ENCODE measurements around the gene SCT.

SCT gene

DNA sequence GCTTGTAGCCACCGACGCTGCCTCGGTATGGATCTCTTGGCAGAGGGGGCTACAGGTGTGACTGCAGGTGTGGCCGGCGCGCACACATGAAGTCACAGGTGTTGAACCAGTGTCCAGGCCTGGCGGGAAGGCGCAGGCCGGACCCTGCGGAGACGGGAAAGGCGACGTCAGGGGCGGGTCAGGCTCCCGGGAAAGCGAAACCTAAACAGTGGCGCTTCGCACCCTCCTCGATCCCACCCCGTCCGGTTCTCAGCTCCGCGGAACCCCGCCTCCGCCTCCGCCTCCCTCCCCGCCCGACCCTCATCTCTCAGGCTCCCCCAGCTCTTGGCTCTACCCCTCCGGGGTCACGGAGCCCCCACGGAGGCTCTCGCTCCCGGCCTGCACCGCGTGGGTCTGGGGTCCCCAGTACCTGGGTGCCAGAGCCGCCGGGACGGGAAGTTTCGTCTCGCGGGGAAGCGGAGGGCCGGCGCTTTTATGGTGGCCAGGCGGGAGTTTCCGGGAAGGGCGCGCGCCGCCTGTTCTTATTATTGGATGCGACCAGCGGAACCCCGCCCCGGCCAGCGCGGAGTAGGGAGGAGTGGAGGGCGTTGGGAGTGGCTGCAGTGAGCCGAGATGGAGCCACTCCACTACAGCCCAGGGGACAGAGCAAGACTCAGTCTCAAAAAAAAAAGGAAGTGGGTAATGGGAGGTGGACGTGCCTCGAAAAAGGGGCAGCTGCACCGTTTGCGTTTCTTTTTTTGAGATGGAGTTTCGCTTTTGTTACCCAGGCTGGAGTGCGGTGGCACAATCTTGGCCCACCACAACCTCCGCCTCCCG, 11.3 kb downstream of the SCT start, which contains the start of gene IRF7:
TSS of gene IRF7 (minus strand) at position 447 of the 816 bp plus-strand sequence. CDS start 586 bp downstream, outside the sequence.
- peak within 1 kb of the TSS; percentile 78 for H3K27ac ChIP-seq
- TF ChIP-seq, protein P1, sequence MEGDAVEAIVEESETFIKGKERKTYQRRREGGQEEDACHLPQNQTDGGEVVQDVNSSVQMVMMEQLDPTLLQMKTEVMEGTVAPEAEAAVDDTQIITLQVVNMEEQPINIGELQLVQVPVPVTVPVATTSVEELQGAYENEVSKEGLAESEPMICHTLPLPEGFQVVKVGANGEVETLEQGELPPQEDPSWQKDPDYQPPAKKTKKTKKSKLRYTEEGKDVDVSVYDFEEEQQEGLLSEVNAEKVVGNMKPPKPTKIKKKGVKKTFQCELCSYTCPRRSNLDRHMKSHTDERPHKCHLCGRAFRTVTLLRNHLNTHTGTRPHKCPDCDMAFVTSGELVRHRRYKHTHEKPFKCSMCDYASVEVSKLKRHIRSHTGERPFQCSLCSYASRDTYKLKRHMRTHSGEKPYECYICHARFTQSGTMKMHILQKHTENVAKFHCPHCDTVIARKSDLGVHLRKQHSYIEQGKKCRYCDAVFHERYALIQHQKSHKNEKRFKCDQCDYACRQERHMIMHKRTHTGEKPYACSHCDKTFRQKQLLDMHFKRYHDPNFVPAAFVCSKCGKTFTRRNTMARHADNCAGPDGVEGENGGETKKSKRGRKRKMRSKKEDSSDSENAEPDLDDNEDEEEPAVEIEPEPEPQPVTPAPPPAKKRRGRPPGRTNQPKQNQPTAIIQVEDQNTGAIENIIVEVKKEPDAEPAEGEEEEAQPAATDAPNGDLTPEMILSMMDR (conservative IDR thresholded peaks at IDR 0.05), result no peak
- TF ChIP-seq ZFX (IDR thresholded peaks at IDR 0.05), result no peak; the same call in 1 of the 2 replicates

DNA sequence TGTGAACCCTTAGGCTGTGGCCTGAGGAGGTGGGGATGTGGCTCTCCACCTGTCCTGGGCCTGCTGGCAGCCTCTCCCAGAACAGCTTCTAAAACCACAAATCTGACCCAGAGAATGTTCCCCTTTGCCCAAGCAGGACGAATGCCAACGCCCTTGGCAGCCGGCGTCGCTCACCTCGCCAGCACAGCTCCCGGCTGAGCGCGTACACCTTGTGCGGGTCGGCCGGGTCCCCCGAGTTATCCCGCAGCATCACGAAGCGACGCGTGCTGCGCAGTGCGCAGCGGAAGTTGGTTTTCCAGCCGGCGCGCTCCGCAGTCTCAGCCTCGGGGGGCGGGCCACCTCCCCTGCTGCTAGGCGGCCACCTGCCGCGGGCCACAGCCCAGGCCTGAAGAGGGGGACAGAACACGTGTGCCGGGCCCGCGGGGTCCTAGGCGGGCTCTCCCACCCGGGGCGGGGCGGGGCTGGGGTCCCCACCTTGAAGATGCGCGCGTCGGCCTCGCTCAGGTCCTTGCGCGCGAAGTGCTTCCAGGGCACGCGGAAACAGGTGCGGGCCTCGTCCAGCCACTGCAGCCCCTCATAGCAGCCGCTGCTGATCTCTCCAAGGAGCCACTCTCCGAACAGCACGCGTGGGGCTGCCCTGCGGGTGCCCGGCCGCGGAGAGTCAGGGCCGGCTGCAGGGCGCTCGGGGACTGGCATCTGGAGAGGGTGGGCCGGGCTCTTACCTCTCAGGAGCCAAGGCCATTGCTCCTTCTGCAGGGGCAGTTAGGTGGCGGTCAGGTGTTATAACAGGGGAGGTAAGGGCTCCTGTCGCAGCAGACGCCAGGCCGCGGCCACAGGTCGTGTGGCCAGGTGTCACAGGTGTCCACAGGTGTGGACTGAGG, 12.1 kb downstream of the SCT start:
- 0 out of 2 replicates have a peak, but pooled peaks have one; percentile 61 for TF ChIP-seq ZFX (IDR thresholded peaks at IDR 0.05)
- TF ChIP-seq, protein P1 (conservative IDR thresholded peaks at IDR 0.05), result no peak
- peak overlapping the region; percentile 78 for H3K27ac ChIP-seq

DNA sequence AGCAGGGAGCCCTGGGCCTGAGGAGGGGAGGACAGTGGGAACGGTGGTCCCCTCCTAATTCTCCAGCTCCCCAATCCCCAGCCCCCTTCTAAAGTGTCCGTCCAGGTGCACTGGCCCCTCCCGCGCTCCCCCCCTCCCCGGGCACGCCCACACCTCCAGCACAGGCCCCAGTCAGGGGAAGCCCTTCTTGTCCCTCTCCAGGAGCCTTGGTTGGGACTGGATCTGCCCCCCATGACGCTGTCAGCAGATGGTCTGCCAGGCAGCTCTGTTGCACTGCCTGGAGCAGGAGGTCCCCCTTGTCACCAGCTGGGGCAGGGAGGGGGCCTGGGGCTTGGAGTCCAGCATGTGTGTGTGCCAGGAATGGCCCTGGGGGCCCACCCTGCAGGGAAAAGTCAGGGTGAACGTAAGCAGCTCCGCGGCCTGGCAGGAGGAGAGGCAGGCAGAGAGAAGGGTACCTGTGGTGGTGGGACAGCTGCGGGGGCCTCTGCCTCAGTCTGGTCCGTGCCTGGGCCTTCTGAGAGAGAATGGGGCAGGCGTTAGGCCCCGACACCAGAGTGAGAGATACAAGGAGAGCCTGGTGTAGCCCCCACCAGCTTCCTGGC, 12.9 kb downstream of the SCT start:
- H3K27ac ChIP-seq, result peak overlapping the region; percentile 78
- TF ChIP-seq, protein P1 (conservative IDR thresholded peaks at IDR 0.05), result no peak
- TF ChIP-seq ZFX (IDR thresholded peaks at IDR 0.05), result no peak

DNA sequence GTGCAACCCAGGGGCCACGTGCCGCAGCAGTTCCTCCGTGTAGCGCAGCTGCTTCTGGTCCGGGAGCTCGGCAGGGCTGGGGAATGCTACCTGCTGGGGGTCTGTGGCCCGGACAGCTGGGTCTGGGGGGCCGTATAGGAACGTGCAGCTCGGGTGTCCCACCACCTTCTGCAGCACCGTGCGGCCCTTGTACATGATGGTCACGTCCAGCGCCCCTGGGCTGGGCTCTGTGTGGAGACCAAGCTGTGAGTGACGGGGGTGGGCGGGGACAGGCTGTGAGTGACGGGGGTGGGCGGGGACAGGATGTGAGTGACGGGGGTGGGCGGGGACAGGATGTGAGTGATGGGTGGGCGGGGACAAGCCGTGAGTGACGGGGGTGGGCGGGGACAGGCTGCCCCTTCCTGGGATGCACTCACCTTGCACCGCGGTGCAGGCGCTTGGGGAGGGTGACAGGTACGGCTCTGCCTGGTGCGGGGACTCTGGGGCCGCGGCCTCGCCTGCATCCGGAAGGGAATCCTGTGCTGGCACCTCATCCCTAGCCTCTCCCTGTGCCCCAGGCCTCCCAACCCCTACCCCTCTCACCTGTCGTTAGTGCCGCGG, 13.5 kb downstream of the SCT start:
- H3K27ac ChIP-seq, result peak overlapping the region; percentile 78
- no peak for TF ChIP-seq ZFX (IDR thresholded peaks at IDR 0.05)
- TF ChIP-seq, protein P1 (conservative IDR thresholded peaks at IDR 0.05), result no peak

DNA sequence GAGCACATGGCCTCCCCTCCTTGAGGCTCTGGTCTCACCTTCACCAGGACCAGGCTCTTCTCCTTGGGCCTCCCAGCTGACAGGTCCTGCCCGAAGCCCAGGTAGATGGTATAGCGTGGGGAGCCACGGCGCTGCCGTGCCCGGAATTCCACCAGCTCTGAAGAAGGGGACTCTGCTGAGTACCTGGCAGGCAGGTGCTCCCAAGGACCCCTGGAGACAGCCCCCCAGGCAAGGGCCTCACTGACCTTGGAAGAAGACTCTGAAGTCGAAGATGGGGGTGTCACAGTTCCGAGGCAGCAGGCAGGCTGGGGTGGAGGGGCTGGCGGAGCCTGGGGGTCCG, 14.1 kb downstream of the SCT start:
- TF ChIP-seq ZFX (IDR thresholded peaks at IDR 0.05), result no peak
- TF ChIP-seq, protein P1 (conservative IDR thresholded peaks at IDR 0.05), result no peak
- H3K27ac ChIP-seq, result peak overlapping the region; percentile 8; the same call in 1 of the 2 replicates

DNA sequence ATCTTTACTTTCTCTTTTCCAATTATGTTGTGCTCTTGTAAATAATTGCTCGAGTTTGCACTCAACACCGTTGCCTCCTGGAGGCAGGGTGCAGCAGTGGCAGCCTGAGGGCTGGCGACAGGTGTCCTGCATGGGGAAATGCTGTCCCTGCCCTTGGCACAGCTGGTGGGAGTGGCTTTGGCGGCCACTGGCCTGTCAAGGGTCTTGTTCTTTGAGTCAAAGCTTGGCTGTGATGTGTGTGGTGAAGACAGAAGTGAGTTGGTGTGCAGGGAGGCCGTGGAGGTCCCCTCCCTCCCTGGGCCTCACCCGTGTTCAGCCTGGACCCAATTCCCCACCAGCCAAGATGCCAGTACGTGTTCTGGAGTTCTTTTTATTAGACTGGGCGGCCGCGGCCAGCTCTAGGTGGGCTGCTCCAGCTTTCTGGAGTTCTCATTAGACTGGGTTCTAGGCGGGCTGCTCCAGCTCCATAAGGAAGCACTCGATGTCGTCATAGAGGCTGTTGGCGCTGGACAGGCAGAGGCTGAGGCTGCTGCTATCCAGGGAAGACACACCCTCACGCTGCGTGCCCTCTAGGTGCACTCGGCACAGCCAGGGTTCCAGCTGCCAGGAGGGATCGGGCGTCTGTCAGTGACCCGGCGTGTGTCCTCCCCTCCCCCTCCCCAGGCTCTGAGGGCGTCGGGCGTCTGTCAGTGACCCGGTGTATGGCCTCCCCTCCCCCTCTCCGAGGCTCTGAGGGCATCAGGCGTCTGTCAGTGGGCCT, 14.6 kb downstream of the SCT start:
- TF ChIP-seq, protein P1 (conservative IDR thresholded peaks at IDR 0.05), result no peak
- no peak for TF ChIP-seq ZFX (IDR thresholded peaks at IDR 0.05)
- H3K27ac ChIP-seq, result no peak overlapping the region; the same call in 1 of the 2 replicates
